AG10803 (cell line): Measurements from ENCODE around the gene EPB41L4B.

Experiments
- DNase-seq: peaks from one replicate; pipeline ENCODE4 v3.0.0; 2010; ENCODE audit warnings: low read depth
- H3K4me3 ChIP-seq: 2 replicates; pipeline ENCODE4 v1.5.1; 2011; ENCODE audit warnings: mild to moderate bottlenecking, low read length, control low read depth
- CTCF ChIP-seq: conservative IDR thresholded peaks from 2 replicates; pipeline ENCODE4 v1.5.1; 2011; ENCODE audit warnings: mild to moderate bottlenecking, low read length, control low read depth, inconsistent platforms

Gene EPB41L4B

GRCh38 chr9:109315480-109316206 lies 5.2 kb downstream of the EPB41L4B start:
- no peak overlapping the region for H3K4me3 ChIP-seq
- DNase-seq: no peak
- no peak for TF ChIP-seq CTCF

GRCh38 chr9:109314011-109314531 lies 6.8 kb downstream of the EPB41L4B start:
- TF ChIP-seq CTCF: no peak
- no peak for DNase-seq
- no peak overlapping the region for H3K4me3 ChIP-seq

GRCh38 chr9:109313351-109313750 lies 7.5 kb downstream of the EPB41L4B start:
- no peak for TF ChIP-seq CTCF

GRCh38 chr9:109312783-109313182 lies 8.1 kb downstream of the EPB41L4B start:
- H3K4me3 ChIP-seq: no peak overlapping the region
- TF ChIP-seq CTCF: no peak
- DNase-seq: no peak

More at GRCh38 chr9:109313351-109313750, 7.5 kb downstream of the EPB41L4B start:
- no peak for DNase-seq
- no peak overlapping the region for H3K4me3 ChIP-seq

- TF ChIP-seq CTCF: no peak
- no peak overlapping the region for H3K4me3 ChIP-seq
- DNase-seq: no peak
These were observed 9.1 kb downstream of the EPB41L4B start for GRCh38 chr9:109311731-109312130.

- no peak for DNase-seq
- no peak overlapping the region for H3K4me3 ChIP-seq
- no peak for TF ChIP-seq CTCF
These were observed 9.6 kb downstream of the EPB41L4B start for GRCh38 chr9:109311286-109311685.

GRCh38 chr9:109310486-109310901 lies 10.4 kb downstream of the EPB41L4B start:
- no peak for TF ChIP-seq CTCF
- no peak overlapping the region for H3K4me3 ChIP-seq
- peak; percentile 59 for DNase-seq
